GM21717 (cell line): ENCODE results near the gene SYNDIG1.
A peak's percentile ranks its signal among the peaks of the same experiment; 100 is the strongest.
"Not testable (repeated sequence)": the region's sequence is repeated elsewhere in the genome, so short reads cannot be mapped to it uniquely, and the experiment has no call there.

Source experiments
- ATAC-seq: cut with Tn5 transposase; IDR thresholded peaks from one replicate; pipeline ENCODE4 v1.9.1; 2021; ENCODE audit warnings: mild to moderate bottlenecking, moderate library complexity; ENCODE audit not compliant: unreplicated experiment

SYNDIG1 gene

DNA sequence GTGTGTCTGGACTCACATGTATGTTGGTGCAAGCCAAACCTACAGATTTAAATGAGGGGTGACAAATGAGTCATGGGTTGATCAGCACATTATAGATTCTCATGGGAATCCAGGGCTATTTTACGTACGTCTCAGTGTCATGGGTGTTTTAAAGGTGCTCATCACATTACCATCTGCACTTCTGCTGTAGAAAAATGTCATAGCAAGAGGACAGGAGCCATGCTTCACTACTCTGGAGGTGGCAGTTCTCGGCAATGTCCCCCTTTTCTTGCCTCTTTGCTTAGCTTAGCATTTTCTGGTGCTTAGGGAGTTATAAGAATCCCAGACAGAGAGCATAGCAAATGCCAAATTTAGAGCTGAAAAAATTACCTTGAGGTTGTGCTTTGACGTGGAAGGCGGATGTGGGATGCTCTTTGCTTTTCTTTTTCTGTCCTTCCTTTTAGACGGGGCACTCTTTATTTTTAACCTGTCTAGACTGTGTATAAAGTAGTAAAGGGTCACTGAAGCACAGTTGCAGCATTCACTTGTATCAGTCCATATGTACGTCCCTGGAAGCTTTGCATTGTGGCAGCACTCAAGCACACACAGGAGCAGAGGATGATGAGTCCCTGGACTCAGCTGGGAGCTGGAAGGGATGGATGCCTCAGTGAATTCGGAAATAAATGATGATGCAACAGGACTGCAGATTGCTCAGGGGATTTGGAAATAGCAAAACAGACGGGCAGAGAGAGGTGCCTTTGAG, 139.7 kb downstream of the SYNDIG1 start:
- peak; percentile 49 for ATAC-seq

DNA sequence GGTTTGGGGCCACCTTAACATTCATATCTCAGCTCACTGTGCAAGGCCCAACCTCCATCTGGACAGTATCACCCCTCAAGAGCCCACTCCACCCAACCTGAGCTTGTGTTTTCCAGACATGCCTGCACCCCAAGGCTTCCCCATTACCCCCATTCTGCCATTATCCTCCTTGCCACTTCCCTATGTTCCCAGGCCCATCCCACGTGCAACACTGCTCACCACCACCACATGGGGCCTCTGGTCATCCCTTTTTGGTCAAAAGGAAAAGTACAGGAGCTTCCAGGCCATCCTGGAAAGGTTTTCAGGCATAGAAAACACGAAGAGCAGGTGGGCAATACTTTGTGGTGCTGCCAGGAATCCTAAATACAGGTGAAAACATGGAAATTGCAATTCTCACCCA, 140.3 kb downstream of the SYNDIG1 start:
- no peak for ATAC-seq

DNA sequence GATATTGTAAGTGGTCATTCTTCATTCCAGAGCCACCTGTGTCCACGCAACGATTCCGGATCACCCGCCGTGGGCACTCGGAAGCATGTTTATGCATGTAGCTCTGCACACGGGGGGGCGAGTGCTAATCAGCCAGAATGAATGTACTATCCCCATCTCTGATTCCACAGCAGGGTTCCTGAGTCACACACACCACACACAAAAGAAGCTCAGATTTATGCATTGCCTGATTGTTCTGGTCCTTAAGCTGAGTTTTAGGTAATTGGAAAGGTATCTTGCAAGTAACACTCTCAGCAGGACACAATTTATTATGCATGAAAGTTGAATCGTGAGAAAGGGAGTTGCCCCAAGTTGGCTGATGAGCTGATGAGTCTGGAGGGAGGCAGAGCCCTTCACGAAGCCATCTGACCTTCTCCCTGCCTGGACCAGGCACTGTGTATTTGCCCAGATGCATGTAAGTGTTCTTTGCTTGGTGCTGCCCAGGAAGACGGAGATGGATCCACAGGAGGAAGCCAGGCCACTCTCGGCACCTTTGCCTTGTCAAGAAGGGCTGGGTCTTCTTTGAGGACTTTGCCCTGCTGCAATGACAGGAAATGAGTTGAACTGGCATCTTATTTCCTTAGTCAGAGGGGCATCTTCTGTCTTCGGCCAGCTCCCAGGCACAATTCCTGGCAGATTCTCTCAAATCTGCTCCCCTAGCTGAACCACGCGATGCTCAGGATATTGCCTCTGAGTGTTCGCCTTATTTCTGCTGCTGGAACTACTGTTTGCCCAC, 141.1 kb downstream of the SYNDIG1 start:
- ATAC-seq = no peak

DNA sequence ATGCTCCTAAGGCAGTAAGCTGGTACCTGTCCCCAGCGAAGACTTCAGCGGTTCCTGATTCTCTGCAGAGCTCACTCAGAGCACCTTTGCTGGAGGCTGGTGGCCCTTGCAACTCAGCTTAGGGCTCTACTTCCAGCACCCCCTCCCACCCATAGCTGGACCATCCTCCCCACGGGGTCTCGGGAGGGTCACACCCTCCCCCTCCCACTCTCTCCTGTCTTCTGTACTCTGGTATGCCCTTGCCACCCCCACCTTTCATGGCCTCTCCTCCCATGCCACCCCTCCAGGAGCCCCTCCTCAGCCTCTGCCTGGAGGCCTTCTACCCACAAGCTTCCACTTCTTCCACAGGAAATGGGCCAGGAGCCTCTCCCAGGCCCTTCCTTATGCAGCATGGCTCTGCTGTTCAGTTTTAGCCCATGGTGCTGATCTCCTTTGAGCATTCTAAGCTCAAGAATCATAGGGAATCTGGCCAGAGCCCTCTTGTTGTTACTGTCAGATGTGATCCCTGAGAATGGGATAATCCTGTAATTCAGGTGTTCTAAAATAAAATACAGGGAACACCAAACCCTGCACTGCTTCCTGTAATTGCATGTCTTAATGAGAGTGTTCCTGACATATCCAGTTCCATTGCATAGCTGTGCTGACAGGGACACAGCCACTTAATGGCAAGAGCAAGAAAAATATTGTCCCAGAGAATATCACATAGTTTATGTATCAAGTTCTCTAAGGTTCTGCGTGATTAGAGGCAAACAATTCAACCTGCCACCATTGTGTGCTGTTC, 142.1 kb downstream of the SYNDIG1 start:
- no peak for ATAC-seq

DNA sequence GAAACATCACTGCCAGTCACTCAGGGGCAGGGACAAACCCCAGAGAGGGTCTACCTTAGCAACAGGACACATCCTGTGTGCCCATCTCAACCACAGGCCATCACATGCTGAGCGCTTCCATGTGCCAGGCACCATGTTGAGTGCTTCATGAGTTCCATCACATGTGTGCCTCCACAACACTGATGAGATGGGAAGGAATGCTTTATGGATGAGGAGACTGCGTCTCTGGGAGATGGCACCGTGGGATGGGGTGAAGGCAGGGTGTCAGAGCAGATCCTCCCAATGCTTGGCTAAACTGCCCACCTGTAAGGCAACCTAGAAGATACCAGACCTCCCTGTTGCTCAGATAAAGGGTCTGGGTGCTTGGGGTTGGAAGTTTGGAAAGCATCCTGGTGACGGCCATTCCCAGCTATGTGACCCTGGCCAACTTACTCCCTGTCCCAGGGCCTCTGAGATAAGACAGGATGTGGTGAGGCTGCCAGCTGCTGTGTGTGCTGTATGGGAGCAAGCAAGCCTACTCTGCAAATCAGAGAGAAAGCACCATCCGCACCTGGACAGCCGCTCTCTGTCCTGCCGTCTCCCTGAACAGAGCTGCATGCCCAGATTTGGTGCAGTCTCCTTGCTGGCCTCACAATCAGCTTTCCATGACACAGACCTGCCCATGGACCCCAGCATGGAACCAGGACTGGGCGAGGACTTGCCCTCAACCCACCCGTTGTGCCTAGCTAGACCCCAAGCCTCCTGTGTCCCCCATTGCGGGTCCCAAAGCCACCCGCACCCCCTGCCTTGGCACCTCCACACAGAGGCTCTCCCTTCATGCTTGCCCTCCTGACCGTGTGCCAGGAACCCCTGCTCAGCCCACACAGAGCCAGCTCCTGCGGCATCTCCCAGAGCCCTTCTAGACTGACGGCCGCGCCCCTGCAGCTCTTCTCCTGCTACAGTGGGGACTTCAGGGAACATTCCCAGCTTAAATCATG, 143.7 kb downstream of the SYNDIG1 start:
- ATAC-seq = no peak

DNA sequence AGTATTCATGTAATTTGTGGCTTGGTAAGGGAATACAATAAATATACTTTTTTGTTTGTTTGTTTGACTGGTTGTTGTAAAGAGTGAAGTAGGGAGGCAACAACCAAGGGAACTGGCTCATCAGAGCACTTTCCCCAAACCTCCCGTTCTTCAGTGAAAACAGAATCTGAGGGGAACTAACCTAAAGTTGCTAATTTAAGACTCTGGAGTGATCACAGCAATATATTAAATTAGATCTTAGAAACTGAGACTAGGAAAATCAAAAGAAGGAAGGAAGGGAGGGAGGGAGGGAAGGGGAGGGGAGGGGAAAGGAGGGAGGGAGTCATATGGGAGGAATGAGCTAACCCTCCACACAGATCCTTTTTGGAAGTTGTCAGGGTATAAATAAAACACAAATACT, 144.9 kb downstream of the SYNDIG1 start:
- no peak for ATAC-seq

DNA sequence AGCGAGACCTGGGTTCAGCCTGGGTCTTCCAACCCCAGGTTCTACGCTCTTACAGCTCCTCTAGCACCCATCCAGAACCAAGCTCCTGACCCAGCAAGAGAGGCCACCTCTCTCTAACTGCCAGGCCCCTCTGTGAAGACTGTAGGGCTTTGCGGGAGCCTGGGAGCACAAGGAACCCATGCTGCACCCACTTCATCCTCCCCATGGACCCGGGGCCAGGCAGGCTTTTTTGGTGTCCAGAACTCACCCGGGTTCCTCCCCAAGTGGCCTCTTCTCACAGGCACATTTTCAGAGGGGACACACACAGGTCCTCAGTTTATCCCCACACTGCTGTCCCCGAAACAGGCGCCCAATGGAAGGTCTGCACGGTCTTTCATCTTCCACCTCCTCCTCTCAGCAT, 145.9 kb downstream of the SYNDIG1 start:
- no peak for ATAC-seq

DNA sequence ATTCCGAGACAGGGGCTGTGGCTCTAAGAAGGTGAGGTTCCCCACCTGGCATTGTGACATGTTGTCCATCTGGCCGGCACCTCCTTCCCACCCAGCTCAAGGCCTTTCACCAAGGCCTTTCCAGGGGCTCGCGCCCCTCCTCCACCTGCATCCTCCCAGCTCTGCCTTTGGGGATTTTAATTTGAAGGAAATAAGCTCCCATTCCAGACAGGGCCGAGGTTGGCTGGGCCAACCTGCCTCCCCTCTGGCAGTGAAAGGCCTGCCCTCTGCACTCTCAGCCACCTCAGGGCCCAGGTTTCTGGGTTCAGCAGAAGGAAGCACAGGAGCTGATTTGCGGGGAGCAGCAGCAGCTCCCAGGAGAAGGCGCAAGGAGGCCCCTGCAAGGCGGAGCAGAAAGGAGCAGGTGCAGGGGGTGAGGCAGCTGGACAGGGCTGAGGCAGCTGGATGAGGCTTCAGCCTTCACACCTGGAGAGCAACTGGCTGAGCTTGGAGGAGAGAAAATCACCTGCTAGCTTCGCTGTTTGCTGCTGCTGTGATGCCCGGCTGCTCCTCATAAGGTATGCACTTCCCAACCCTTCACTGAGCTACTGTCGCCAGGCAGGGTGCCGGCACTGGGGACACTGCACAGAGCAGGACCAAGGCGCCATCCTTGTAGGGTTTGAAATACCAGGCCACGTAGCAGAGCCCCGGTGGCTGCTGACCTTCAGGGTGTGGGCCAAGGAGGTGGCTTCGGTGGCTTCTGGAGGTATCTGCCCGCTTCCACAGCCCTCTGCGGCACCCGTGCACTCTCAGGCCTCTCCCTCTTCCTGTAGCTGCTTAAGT, 147.0 kb downstream of the SYNDIG1 start:
- ATAC-seq = no peak

DNA sequence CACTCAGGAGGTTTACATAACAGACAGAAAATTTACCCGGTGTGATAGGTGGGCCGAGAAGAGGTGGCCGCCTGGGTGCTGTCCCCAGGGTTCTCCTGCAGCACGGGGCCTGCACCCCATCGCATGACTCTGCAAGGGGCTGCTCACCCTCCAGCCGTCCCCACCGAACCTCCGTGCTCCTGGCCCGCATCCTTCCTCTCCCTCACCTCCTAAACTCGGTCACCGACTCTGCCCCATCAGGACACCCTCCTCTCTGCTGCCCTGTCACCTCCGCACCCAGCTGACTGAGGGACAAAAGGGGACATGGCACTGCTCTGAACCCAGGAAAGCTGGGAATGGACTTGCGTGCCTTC, 147.6 kb downstream of the SYNDIG1 start:
- ATAC-seq = no peak

DNA sequence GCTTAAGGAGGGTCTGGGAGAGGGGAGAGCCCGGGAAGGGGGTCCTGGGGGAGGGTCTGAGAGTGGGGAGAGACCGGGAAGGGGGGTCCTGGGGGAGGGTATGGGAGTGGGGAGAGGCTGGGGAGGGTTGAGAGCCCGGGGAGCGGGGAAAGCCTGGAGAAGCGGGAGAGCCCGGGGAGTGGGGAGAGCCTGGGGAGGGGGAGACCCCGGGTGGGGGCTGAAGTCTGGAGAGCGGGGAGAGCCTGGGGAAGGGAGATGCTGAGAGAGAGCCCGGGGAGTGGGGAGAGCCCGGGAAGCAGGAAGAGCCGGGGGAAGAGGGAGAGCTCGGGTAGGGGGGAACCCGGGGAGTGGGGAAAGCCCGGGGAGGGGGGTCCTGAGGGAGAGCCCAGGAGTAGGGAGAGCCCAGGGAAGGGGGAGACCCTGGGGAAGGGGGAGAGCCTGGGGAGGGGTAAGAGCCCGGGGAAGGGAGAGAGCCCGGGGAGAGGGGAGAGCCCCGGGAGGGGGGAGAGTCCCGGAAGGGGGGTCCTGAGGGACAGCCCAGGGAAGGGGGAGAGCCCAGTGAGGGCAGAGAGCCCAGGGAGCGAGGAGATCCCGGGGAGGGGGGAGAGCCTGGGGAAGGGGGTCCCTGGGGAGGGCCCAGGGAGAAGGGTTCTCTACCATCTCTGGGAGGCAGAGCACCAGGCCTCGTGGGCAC, 148.5 kb downstream of the SYNDIG1 start:
- ATAC-seq = no peak

DNA sequence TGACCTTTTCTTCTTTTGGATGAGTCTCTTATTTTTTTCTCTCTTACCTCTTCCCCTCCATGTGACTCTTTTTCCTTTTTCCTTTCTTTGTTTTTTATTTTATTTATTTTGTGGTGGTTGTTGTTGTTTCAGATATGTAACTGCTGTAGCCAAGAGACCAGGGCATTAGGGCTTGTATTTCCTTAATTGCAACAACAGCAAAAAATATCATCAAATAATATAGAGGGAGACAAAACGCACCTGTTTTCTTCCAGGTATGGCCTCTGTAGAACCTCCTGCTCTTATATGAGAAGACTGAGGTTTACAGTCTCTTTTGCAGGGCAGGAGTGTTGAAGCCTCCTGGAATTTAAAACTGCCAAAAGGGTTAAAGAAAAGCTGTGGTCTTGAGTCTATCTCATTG, 149.3 kb downstream of the SYNDIG1 start:
- ATAC-seq = no peak

DNA sequence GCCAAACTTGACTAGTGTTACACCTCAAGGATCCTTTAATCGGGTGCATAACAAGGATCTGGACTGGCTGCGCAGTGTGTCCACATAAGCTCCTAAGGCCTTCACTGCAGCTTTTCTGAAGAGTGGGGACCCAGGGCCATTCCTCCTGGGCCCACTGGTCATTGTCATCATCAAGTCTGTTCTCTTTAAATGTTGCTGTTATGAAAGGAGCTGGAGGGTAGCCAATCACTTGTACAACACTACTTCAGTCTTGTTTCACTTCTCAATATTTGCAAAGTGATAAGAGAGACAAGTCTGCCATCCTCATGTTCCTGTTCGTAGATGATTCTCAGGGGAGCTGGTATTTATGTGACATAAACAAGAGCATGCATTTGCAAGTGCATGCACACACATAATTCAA, 149.8 kb downstream of the SYNDIG1 start:
- no peak for ATAC-seq

DNA sequence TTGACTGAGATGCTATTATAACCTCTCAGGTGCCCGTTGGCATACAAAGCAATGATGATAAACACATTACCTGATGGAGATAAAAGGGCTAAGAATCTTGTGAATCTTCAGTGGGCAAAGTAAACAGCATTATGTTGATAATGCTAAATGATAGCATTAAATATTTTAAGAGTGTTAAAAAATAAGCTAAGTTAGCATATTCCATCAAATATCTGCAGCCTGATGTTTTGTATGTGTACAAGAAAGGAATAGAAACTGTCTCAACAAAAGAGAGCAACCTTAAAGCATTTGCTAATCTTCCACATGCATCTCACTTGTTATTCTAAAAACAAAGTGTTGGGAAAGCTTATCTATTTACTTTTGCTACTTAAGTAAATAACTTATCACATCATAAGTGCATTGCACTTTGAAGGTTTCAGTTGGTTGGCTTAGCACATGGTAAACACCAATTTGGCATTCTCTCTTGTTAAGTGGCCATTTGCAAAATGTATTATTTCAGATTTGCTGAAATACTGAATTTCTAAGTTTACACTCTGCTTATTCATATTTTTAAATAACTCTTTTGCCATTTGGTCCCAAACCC, 151.6 kb downstream of the SYNDIG1 start:
- no peak for ATAC-seq

DNA sequence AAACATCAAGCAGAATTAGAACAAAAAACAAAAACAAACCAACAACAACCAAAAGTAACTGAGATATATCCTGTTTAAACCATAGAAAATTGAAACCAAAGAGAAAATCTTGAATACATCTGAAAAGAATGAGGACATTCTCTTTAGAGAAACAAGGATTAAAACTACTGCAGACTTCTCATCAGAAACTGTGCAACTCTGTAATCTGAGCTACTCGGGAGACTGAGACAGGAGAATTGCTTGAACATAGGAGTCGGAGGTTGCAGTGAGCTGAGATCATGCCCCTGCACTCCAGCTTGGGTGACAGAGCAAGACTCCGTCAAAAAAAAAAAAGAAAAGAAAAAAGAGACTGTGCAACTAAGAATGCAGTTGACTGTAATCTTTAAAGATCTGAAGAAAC, 153.4 kb downstream of the SYNDIG1 start:
- no peak for ATAC-seq

DNA sequence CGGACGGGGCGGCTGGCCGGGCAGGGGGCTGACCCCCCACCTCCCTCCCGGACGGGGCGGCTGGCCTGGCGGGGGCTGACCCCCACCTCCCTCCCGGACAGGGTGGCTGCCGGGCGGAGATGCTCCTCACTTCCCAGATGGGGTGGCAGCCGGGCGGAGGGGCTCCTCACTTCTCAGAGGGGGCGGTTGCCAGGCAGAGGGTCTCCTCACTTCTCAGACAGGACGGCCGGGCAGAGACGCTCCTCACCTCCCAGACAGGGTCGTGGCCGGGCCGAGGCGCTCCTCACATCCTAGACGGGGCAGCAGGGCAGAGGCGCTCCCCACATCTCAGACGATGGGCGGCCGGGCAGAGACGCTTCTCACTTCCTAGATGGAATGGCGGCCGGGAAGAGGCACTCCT, 156.7 kb downstream of the SYNDIG1 start:
- ATAC-seq = not testable (repeated sequence)

DNA sequence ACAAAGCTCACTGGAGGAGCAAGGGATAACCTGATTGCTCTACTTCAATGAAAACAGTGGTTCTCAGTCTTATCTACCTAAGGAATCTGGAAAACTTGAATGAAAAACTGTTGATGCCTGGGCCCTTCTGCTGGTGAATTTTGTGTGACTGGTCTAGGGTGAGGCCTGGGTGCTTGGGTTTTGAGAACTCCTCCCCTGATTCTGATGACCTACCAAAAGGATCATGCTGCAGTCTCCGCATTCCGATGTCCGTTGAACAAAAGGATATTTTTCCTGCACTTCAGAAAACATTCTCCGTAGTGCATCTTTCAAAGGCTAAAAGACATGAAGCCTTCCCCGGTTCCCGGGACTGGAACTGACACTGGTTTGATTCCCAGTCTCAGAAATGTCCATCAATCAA, 157.9 kb downstream of the SYNDIG1 start:
- no peak for ATAC-seq

DNA sequence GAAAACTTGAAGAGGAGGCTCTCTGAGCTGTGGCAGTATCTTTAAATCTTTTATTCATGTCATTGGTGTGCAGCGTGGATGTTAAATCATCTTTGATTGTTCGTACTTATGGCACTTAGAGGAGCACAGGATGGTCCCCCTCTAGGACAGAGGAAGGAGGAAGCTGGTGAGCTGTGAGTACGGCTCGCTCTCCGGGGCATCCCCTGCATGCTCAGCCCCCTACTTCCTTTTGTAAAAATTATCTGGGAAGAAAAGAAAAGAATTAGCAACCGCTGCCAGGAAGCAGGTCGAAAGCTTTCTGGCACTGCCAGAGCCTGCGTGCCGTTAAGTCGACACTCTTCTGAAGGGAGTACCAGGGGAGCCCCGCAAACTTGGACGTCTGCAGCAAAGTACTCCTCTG, 158.5 kb downstream of the SYNDIG1 start:
- ATAC-seq = no peak

DNA sequence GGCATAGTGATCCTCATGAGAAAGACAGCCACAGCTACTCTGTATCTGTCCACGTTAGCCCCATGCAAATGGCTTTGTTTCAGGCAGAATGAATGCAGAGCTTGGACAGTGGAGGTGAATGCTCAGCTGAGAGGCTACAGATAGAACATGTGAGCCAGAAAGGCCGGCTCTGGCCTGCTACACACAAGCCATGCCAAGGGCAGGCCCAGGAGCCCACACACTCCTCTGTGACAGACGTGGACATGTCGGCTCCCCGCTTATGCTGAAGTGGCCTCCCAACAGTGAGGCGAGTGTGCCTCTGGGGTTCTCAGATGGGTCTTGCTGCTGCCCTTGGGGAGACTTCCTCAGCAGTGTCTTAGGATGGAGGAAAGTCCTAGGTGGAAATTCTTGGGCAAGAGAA, 159.6 kb downstream of the SYNDIG1 start:
- ATAC-seq = no peak

DNA sequence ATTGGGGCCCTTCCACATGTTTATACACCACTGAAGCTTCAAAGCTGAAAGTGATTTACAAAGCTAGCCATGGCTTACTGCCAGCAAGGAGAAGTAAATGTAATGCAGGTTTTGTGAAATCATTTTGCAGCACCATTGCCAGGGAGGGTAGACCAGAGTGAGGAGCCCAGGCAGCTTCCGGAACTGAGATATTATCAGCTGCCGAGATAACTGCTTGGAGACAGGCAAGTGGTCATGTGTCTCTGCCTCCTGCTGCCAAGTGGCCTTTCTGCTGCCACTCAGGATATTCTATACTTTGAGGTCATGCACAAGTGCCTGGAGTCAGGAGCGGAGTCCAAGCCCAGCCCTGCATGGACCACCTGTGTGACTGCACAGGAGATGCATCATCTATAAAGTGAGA, 160.2 kb downstream of the SYNDIG1 start:
- no peak for ATAC-seq
